ENCODE measurements around the gene SDC1.

SDC1 gene

DNA sequence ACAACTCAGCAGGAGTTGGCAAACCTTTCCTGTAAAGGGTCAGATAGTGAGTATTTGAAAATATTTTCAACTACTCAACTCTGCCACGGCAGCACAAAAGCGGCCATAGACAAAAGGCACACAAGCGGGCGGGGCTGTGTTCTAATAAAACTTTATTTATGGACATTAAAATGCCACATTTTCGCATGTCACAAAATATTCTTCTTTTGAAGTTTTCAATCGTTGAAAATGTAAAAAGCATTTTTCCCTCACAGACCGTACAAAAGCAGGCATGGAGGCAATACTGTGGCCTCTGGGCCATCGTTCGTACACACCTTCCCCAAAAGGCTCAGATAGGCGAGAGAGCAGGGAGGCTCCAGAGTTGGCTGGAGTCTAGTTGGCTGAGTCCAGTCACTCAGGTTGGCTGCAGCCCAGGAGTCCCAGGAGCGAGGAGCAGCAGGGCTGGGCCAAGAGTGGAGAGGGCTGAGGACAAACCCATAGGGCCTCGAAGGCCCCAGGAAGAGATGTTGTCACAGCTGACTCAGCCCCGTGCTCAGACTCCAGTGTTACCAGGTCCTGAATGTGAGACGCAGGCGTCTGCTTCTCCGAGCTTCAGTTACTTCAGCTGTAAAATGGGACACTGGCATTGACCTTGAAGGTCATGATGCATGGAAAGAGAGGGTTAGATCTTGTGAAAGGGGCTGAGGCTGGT, 42.5 kb downstream of the SDC1 start:
- DNase-seq: no peak

GRCh38 chr2:20181761-20182160, 43.2 kb downstream of the SDC1 start:
- DNase-seq: no peak

DNA sequence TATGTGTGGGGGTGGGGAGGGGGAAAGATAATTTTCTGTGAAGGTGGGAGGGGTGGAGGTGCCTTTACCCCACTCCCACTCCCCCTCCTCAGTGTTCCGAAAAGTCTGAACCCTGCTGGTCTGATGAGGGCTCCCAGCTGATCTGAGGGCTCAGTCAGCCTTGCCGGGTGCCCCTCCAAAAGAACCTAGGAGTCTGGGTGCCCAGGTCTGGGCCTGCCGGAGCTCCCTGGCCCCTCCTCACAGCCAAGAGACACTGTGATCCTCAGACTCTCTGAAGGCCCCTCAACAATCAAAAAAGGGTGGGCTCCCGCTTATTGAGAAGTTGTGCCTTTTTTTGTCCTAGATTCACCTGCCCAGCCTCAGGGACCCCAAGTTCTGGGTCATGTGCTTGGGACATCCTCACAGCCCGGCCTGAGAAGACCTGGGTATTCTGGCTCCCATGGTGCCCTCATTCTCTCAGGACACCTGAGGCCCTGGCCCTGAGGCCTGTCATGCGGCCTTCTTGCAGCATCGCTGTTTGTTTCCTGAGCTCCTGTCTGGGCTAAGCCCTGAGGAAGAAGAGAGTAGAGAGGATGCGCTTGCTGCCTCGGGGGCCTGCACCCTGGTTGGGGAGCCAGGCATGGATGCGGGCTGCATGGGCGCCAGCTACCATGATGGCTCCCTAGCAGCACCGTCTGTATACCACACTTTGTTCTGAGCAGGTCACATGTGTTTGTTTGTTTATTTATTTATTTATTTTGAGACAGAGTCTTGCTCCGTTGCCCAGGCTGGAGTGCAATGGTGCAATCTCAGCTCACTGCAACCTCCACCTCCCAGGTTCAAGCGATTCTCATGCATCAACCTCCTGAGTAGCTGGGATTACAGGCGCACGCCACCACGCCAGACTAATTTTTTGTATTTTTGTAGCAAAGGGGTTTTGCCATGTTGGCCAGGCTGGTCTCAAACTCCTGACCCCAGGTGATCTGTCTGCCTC, 44.0 kb downstream of the SDC1 start:
- no peak for DNase-seq

DNA sequence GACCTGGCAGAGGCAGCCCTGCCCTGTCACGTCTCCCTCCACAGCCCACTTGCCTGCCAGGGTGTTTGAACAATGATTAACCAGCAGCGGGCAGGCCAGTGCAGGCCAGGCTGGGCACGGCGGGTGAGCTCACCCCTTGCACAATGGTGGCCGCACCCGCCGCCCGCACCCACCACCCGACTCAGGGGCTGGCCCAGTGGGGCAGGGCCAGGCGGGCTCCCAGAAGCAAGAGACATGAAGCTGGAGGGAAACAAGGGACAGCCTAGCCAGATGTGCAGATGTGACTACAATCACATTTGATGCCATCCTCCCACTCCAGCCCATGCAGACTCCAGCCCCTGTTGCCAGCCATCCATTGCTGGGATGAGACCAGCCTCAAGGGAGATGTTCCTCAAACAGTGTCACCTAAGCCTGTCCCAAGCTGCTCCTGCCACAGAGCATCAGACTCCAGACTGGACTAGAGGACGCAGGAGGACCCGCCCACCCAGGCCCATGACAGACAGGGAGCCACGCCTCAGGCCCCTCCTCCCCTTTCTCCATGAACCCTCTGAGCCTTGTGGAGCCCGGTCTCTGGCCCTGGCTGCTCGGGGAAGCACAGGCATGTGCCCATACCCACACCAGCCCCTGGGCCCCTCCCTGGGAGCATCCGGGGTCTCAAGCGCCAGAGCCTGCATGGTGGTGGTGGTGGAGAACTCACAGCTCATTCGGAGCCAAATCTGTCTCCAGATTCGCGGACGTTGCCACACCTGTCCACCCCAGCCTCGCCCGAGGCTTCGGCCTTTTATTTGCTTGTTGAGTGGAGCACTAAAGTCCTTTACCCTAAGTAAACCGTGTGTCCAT, 45.0 kb downstream of the SDC1 start:
- no peak for DNase-seq

- no peak for DNase-seq
Observed at GRCh38 chr2:20179466-20179754, 45.5 kb downstream of the SDC1 start.

DNA sequence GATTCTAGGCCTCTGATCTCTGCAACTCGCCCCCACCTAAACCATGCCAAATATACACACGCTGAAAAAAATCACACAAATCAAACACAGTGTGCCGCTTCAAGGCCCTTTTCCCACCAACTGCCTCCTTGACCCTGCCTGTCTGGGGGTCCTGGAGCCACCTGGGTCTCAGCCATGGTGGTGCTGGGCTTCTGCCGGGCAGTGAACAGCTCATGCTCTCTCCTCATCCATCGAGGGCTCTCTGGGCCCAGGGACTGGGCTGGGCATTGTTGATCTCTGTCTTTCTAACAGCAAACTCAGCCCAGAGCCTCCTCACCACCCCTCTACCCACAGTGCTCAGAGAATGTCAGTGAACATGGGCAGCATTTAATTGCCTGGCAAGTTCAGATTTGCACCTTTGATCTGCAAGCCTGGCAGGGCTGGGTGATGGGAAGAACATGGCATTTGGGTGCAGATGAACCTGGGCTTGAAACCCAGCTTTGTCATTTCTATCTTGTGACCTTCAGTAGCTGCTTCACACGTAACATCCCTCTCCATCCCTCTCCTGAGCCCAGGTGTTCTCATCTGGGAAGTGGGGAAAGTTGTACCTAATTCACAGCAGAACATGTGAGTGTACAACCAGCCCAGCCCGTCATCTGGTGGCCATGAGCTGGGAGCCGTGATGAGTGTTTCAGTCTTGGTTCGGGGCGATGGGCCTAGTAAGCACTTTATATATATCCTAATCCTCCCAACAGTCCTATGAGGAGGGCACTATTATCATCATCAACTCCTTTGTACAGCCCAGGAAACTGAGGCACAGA, 46.1 kb downstream of the SDC1 start:
- no peak for DNase-seq

- no peak for DNase-seq
Observed at GRCh38 chr2:20178249-20178607, 46.7 kb downstream of the SDC1 start.

DNA sequence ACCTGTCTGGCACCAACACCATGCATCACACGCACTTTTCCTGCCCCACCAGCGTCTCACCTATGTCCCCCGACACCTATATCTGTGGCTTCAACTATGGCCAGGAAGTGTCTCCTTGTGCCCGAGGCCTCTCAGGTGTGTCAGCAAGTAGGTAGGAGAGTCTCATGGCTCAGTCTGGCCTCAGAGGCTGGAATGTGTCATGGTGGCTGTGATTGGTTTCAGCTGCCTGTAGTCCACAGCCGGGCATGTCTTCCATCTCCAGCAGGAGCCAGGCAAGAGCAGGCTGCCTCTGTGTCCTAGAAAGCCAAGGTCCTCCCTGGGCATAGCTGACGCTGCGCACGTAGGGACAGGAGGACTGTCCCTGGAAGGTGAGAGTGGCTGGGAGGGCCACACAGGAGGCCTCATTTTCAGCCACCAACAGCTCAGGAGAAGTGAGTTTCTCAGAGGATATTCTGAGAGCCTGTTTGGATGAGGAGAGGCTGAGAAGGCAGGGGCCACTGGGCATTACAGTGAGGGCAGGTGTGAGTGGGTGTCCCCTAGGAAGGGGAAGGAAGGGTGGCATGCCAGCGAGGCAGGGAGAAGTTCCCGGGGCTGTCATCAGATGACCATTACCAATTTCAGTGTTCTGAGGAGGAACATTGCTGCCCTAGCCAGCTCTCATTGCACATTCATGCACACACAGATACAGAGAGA, 47.2 kb downstream of the SDC1 start:
- no peak for DNase-seq

DNA sequence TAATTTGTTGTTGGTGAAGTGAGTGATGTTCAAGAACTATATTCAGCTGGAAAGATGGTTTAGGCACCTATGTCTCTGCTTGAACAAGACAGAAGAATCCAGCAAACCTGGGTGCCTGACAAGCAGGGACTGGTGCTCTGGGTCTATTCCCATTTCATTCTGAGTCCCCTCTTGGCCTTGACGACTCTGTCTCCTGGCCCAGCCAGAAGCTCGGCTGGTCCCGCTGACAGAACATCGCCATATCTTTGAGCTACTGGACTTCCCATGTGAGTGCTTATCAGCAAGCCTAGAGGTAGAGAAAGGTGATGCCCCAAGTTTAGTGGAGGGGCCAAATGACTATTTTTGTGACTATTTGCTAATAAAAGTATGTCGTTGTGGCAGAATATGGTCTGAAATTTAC, 48.2 kb downstream of the SDC1 start:
- DNase-seq: no peak

- no peak for DNase-seq
Observed at GRCh38 chr2:20175931-20176330, 49.0 kb downstream of the SDC1 start.

DNA sequence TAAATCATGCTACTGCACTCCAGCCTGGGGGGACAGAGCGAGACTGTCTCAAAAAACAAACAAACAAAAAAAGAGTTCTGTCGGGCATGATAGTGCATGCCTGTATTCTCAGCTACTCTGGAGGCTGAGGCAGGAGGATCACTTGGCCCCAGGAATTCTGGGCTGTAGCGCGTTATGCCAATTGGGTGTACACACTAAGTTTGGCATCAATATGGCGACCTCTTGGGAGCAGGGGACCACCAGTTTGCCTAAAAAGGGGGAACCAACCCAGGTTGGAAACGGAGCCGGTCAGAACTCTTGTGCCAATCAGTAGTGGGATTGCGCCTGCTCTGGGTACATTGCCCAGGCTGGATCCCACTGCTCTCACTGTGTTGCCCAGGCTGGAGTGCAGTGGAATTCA, 49.7 kb downstream of the SDC1 start:
- DNase-seq: no peak

- DNase-seq: no peak
Observed at GRCh38 chr2:20174410-20174809, 50.5 kb downstream of the SDC1 start.

DNA sequence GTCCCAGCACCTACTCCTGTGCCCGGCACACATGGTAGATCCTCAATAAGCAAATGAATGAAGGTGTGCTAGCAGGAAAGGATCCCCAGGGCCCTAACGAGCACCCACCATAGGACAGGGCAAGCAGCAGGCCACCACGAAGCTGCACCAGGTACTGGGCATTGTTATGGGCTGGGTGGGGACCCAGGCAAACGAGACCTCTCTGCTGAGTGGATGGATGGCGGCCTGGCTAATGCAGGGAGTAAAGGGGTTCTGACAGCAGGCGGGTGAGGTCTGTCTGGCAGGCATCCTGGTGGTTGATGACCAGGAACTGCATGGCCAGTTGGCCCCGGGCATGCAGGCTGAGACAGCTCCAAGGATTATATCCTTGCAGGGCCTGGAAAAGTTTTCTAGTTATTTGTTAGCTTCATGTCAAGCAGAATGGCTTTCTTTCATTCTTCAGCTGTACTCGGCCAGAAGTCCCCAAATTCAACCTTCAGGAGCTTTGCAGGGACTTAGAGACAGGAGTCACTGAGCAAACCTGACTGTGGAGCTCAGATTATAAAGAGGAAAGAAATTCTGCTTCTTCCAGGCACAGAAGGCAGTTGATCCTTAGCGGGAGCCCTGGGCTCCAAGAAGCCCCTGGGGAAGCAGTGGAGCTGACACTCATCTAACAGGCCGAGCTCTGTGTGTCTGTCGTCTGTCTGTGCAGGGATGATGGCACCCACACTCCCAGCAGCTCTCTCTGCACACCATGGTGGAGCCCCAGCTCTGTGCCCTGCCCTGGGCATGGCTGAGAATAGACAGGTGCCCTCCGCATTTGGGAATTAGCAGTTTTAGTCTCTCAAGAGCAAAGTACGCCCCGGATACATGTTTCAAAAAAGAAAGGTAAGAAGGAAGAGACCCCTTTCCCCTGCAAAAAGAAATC, 51.2 kb downstream of the SDC1 start:
- DNase-seq: no peak

- DNase-seq: no peak
Observed at GRCh38 chr2:20173064-20173463, 51.9 kb downstream of the SDC1 start.

GRCh38 chr2:20172273-20173055, 52.5 kb downstream of the SDC1 start:
- DNase-seq: no peak

GRCh38 chr2:20171445-20171977, 53.4 kb downstream of the SDC1 start:
- DNase-seq: no peak

DNA sequence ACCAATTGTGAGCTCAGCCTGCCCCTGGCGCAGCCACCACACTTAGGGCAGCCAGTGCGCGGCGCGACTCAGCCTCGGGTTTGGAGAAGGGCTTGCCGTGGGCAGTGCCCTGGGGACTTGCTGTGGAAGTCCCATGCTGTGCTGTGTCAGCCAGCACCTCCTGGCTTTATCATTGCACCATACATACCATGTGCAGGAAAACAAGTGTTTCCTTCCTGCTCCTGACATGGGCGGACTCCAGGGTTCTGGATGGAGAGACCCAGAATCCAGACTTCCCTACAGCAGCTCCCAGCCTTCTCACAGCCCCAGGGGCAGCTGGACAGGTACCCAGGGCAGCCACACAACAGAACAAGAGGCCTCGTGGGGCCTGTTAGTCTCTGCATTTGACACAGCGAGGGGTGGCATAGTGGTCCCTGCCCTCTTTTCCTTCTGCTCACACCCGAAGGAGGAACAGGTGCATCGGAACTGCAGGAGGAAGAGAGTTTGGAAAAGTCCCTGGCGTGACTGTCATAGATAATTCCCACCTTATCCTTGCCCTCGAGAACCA, 54.2 kb downstream of the SDC1 start:
- no peak for DNase-seq

DNA sequence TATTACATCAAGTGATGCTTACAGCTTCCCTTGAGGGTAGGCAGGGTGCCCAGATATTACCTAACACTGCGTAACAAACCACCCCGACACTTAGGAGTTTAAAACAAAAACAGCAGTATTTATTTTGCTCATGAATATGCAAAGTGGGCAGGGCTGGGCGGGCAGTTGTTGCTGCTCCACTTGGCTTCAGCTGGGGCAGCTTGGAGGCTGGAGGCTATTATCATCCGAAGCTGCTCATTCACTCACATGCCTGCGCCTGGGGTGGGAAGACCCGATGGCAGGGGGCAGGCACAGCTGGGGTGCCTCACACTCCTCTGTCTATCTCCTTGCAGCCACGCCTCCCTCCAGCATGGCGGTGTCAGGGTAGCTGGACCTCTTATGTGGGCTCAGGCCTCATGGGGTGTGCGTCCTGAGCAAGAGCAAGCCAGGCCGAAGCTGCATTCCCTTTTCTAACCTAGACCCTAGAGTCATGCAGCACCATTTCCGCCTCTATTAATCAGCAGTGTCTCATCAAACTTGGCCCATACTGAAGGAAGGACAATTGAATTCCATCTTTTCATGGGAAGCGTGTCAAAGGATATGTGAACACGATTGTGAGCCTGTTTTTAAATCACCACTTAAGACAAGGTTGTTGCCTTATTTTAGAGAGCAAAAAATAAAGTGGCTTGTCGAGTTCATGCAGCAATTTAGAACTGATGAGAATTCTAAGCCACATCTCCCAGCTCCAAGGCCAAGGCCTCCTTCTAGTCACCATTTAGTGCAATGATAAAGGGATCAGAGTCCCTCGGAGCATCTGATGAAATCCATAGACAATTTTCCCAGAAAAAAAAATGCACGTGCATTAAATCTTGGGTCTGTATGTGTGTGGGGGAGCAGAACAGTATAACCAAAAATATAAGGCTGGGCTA, 54.9 kb downstream of the SDC1 start:
- DNase-seq: no peak

Data from SW 1271 (cell line).